ENCODE measurements around the gene GRID1.

DNA sequence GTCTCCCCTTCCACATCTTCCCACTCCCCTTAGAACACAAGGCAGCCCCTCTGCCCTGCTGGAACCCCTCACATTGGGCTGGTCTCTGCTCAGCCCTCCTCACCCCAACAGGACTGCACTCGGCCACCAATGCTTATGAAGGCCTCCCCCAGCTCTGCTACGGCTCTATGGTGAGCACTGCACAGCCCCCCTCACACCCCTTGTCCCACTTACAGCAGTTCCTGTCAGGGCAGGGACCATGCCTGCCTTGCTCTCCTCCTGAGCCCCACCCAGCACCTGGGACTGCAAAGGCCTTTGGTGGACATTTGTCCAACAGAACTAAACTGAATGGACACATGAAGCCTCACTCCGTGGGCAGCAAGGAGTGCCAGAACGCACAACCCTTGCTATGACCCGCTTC lies 171.9 kb downstream of the GRID1 start:
- TF ChIP-seq POLR2A (IDR thresholded peaks at IDR 0.05), result no peak
- TF ChIP-seq, protein P1, sequence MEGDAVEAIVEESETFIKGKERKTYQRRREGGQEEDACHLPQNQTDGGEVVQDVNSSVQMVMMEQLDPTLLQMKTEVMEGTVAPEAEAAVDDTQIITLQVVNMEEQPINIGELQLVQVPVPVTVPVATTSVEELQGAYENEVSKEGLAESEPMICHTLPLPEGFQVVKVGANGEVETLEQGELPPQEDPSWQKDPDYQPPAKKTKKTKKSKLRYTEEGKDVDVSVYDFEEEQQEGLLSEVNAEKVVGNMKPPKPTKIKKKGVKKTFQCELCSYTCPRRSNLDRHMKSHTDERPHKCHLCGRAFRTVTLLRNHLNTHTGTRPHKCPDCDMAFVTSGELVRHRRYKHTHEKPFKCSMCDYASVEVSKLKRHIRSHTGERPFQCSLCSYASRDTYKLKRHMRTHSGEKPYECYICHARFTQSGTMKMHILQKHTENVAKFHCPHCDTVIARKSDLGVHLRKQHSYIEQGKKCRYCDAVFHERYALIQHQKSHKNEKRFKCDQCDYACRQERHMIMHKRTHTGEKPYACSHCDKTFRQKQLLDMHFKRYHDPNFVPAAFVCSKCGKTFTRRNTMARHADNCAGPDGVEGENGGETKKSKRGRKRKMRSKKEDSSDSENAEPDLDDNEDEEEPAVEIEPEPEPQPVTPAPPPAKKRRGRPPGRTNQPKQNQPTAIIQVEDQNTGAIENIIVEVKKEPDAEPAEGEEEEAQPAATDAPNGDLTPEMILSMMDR (IDR thresholded peaks at IDR 0.05), result no peak
